Measurements from ENCODE around the gene CSPG5. TPM values are rescaled to one million over a fixed set of nuclear protein-coding genes. Genes with fewer than 3 reads are reported as not detected.

Gene CSPG5
- total and polyA plus RNA-seq, 3 donors from 2014 or later, result 2.4 to 4.9 (median 2.7) TPM

- no peaks in the 10 kb centered on the region for H3K27me3 ChIP-seq
- no peak overlapping the region for H3K4me3 ChIP-seq
- DNase-seq, result no peak
- H3K4me1 ChIP-seq, result no peaks in the 10 kb centered on the region
- no peak overlapping the region for H3K27ac ChIP-seq
- no peaks in the 10 kb centered on the region for H3K9me3 ChIP-seq
- WGBS, 2 donors, result 87 to 90% methylated on average over 4 of the region's 4 CpGs
- intact Hi-C loops (cut with DNase I; ENCODE audit: low total_unique reads), result no loop called here
- H3K36me3 ChIP-seq (ENCODE audit: low read depth, missing control alignments), result no peaks in the 10 kb centered on the region
- TF ChIP-seq, protein P1, sequence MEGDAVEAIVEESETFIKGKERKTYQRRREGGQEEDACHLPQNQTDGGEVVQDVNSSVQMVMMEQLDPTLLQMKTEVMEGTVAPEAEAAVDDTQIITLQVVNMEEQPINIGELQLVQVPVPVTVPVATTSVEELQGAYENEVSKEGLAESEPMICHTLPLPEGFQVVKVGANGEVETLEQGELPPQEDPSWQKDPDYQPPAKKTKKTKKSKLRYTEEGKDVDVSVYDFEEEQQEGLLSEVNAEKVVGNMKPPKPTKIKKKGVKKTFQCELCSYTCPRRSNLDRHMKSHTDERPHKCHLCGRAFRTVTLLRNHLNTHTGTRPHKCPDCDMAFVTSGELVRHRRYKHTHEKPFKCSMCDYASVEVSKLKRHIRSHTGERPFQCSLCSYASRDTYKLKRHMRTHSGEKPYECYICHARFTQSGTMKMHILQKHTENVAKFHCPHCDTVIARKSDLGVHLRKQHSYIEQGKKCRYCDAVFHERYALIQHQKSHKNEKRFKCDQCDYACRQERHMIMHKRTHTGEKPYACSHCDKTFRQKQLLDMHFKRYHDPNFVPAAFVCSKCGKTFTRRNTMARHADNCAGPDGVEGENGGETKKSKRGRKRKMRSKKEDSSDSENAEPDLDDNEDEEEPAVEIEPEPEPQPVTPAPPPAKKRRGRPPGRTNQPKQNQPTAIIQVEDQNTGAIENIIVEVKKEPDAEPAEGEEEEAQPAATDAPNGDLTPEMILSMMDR (IDR thresholded peaks at IDR 0.05), result no peak
- TF ChIP-seq POLR2A (IDR thresholded peaks at IDR 0.05), result no peak
These were observed 13.6 kb upstream of the CSPG5 start for GRCh38 chr3:47592066-47592795.

DNA sequence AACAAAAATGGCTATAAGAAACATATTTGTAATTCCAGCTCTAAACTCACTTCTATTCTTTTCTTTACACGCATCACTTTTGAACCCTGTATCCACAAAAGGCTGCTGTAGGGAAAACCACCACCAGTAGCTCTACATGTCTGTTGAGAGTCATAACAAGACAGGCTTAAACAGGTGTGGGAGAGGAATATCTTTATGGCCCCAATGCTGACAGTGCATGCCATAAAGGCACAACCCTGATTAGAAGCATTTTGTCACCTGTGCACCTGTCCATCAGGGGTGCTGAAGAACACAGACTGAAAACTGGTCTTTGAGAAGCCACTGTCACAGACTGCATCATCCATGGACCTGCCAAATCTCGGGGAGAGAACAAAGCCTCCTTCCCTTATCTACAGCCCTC is 11.6 kb upstream of the CSPG5 start:
- WGBS, 2 donors, result 92 to 97% methylated on average over 2 of the region's 2 CpGs
- TF ChIP-seq, protein P1 (IDR thresholded peaks at IDR 0.05), result no peak
- TF ChIP-seq POLR2A (IDR thresholded peaks at IDR 0.05), result no peak
- Histone ChIP-seq H3K36me3 (ENCODE audit: low read depth, missing control alignments) (no peaks in the 10 kb centered on the region), H3K27ac (no peak overlapping the region), H3K4me3 (no peak overlapping the region), H3K9me3 (no peaks in the 10 kb centered on the region), H3K27me3 (no peaks in the 10 kb centered on the region), H3K4me1 (no peaks in the 10 kb centered on the region)
- no peak for DNase-seq
- intact Hi-C loops (cut with DNase I; ENCODE audit: low total_unique reads), result no loop called here

DNA sequence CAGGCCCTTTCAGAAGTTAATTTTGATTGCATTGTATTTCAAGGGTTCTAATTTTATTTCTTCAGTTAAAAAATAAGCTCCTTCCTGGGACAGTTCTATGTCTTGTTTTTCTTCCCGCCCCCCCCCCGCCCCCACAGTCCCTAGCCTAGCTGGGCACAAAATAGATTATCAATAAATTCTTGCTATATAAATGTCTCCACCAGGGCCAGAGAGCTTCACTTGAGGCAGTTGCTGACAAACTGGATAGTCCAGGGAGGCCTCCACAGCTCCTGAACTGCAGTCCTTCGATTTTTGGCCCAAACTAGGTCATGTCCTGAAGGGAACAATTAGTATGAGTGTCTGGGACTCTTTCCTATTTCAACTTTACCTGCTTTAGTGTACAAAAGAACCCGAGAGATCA is 9.9 kb upstream of the CSPG5 start:
- Histone ChIP-seq H3K36me3 (ENCODE audit: low read depth, missing control alignments) (no peaks in the 10 kb centered on the region), H3K4me1 (no peaks in the 10 kb centered on the region), H3K4me3 (no peak overlapping the region), H3K9me3 (no peaks in the 10 kb centered on the region), H3K27ac (no peak overlapping the region), H3K27me3 (no peaks in the 10 kb centered on the region)
- no peak for TF ChIP-seq POLR2A (IDR thresholded peaks at IDR 0.05)
- TF ChIP-seq, protein P1 (IDR thresholded peaks at IDR 0.05), result no peak
- 88 to 97% methylated on average over 4 of the region's 4 CpGs for WGBS, 2 donors
- no peak for DNase-seq
- intact Hi-C loops (cut with DNase I; ENCODE audit: low total_unique reads), result no loop called here

DNA sequence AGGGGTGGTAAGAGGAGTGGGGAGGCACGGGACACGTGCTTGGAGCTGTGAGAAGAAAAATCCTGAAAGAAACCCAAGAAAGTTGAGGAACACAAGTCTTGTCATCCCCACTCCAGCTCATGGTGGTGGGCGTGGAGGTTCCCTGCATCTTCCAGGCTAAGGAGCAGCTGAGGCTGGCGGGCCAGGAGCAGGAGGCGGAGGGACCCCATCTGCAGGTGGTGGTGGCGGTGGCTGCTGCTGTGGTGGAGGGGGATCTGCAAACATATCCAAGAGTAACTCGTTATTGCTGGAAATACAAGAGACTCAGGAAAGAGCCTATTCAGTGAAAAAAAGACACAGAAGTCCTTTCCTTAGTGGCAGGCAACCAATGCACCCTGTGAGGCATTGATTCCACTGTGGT is 9.4 kb upstream of the CSPG5 start:
- TF ChIP-seq, protein P1 (IDR thresholded peaks at IDR 0.05), result no peak
- no peak for TF ChIP-seq POLR2A (IDR thresholded peaks at IDR 0.05)
- H3K4me1 ChIP-seq, result no peaks in the 10 kb centered on the region
- H3K27me3 ChIP-seq, result no peaks in the 10 kb centered on the region
- WGBS, 2 donors, result 88 to 97% methylated on average over 7 of the region's 7 CpGs
- DNase-seq, result no peak
- H3K4me3 ChIP-seq, result no peak overlapping the region
- H3K36me3 ChIP-seq (ENCODE audit: low read depth, missing control alignments), result no peaks in the 10 kb centered on the region
- intact Hi-C loops (cut with DNase I; ENCODE audit: low total_unique reads), result no loop called here
- no peaks in the 10 kb centered on the region for H3K9me3 ChIP-seq
- H3K27ac ChIP-seq, result no peak overlapping the region

DNA sequence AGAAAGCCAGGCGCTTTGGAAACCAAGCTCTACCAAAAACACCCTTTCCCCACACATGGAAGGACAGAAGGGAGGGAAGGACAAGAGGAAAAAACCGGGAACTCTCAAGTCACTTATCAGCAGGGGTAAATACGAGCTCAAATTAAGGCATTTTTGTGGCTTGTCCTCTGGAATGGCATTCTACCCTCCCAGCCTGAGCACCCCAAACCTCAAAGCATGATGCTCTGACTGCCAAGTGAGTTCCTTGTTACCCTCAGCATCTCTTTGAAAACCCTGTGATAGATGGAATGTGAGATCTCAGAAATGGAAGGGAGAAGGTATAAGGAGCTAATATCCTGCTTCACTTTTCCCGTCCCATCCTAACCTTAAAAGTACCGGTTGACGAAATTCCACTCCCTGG is 8.1 kb upstream of the CSPG5 start:
- Histone ChIP-seq H3K9me3 (no peaks in the 10 kb centered on the region), H3K27me3 (no peaks in the 10 kb centered on the region), H3K27ac (no peak overlapping the region), H3K36me3 (ENCODE audit: low read depth, missing control alignments) (no peaks in the 10 kb centered on the region), H3K4me3 (no peak overlapping the region), H3K4me1 (no peaks in the 10 kb centered on the region)
- intact Hi-C loops (cut with DNase I; ENCODE audit: low total_unique reads), result no loop called here
- no peak for DNase-seq
- TF ChIP-seq POLR2A (IDR thresholded peaks at IDR 0.05), result no peak
- TF ChIP-seq, protein P1 (IDR thresholded peaks at IDR 0.05), result no peak
- WGBS, 2 donors, result 87 to 91% methylated on average over 6 of the region's 6 CpGs

All from testis (tissue), 3 donors.